Measurements from ENCODE around the gene CHRNE.
"Not testable (repeated sequence)": the region's sequence is repeated elsewhere in the genome, so short reads cannot be mapped to it uniquely, and the experiment has no call there.

CHRNE gene

DNA sequence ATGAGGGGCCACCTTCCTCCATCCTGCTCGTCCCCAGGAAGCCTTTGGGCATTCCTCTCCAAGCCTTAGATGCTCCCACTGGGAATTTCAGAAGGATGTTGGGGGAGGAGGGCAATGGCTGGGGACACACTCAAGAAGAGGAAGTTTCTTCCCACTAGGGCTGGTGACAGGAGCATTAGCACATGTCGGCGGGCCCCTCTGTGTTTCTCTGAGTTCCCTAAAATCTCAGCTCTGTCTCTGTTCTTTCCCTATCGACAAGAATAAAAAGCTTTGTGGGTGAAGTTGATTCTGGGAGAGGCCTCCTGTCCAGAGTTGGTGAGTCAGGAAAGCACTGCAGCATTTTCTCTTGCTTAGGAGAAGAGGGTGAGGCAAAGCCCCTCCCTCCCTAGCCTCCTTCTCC is 23.3 kb downstream of the CHRNE start:
- Histone ChIP-seq H3K9me3 (ENCODE audit: low read depth, low read length) (no peaks in the 10 kb centered on the region), H3K36me3 (ENCODE audit: insufficient read depth, low read length) (peaks cover 4% of the 10 kb centered on the region; the same call in 1 of the 2 replicates), H3K27ac (no peak overlapping the region), H3K4me3 (no peak overlapping the region), H3K9ac (ENCODE audit: insufficient read length) (no peak overlapping the region)
- TF ChIP-seq FOXP2 (optimal IDR thresholded peaks at IDR 0.05; ENCODE audit: control extremely low read depth, extremely low read length, insufficient read depth) = no peak
- TF ChIP-seq POLR2AphosphoS5 (IDR thresholded peaks at IDR 0.05; ENCODE audit: borderline replicate concordance, low read depth, low read length) = no peak
- no peak for TF ChIP-seq EZH2 (IDR thresholded peaks at IDR 0.05)
- no peak for DNase-seq (ENCODE audit: low read depth, low spot score)

DNA sequence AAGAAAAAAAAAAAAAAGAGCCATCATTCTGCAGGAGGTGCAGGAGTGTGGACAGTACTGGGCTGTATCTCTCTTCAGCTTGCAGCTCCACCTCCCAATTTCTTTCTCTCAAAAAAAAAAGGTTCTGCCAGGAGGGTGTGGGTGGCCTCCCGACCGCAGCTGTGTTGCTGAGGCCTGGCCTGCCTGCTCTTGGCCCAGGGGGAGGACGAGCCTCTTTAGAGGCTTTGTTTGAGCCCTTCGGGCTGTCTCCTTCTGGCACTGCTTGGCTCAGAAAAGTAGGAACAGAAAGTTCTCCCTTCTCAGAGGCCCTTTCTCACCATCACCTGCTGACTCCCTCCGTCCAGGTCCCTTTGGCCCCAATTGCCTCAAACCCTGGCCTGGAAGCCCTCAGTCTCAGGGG is 25.8 kb downstream of the CHRNE start:
- no peak overlapping the region for H3K4me3 ChIP-seq
- H3K9ac ChIP-seq (ENCODE audit: insufficient read length) = no peak overlapping the region
- H3K27ac ChIP-seq = no peak overlapping the region
- no peak for DNase-seq (ENCODE audit: low read depth, low spot score)
- H3K9me3 ChIP-seq (ENCODE audit: low read depth, low read length) = no peaks in the 10 kb centered on the region
- no peak for TF ChIP-seq FOXP2 (optimal IDR thresholded peaks at IDR 0.05; ENCODE audit: control extremely low read depth, extremely low read length, insufficient read depth)
- no peak for TF ChIP-seq POLR2AphosphoS5 (IDR thresholded peaks at IDR 0.05; ENCODE audit: borderline replicate concordance, low read depth, low read length)
- TF ChIP-seq EZH2 (IDR thresholded peaks at IDR 0.05) = no peak
- H3K36me3 ChIP-seq (ENCODE audit: insufficient read depth, low read length) = no peaks in the 10 kb centered on the region; the same call in 1 of the 2 replicates

- TF ChIP-seq FOXP2 (optimal IDR thresholded peaks at IDR 0.05; ENCODE audit: control extremely low read depth, extremely low read length, insufficient read depth) (no peak), EZH2 (IDR thresholded peaks at IDR 0.05) (no peak), POLR2AphosphoS5 (IDR thresholded peaks at IDR 0.05; ENCODE audit: borderline replicate concordance, low read depth, low read length) (no peak)
- Histone ChIP-seq H3K9me3 (ENCODE audit: low read depth, low read length) (no peaks in the 10 kb centered on the region), H3K27ac (no peak overlapping the region), H3K4me3 (no peak overlapping the region), H3K36me3 (ENCODE audit: insufficient read depth, low read length) (no peaks in the 10 kb centered on the region), H3K9ac (ENCODE audit: insufficient read length) (no peak overlapping the region)
- no peak for DNase-seq (ENCODE audit: low read depth, low spot score)
These were observed 30.1 kb downstream of the CHRNE start for GRCh38 chr17:4872786-4873185.

GRCh38 chr17:4870855-4871254 is 32.0 kb downstream of the CHRNE start:
- no peaks in the 10 kb centered on the region for H3K9me3 ChIP-seq (ENCODE audit: low read depth, low read length)
- no peak overlapping the region for H3K27ac ChIP-seq
- no peak for DNase-seq (ENCODE audit: low read depth, low spot score)
- TF ChIP-seq EZH2 (IDR thresholded peaks at IDR 0.05) (no peak), POLR2AphosphoS5 (IDR thresholded peaks at IDR 0.05; ENCODE audit: borderline replicate concordance, low read depth, low read length) (no peak), FOXP2 (optimal IDR thresholded peaks at IDR 0.05; ENCODE audit: control extremely low read depth, extremely low read length, insufficient read depth) (no peak)
- no peak overlapping the region for H3K9ac ChIP-seq (ENCODE audit: insufficient read length)
- no peaks in the 10 kb centered on the region for H3K36me3 ChIP-seq (ENCODE audit: insufficient read depth, low read length)
- no peak overlapping the region for H3K4me3 ChIP-seq

DNA sequence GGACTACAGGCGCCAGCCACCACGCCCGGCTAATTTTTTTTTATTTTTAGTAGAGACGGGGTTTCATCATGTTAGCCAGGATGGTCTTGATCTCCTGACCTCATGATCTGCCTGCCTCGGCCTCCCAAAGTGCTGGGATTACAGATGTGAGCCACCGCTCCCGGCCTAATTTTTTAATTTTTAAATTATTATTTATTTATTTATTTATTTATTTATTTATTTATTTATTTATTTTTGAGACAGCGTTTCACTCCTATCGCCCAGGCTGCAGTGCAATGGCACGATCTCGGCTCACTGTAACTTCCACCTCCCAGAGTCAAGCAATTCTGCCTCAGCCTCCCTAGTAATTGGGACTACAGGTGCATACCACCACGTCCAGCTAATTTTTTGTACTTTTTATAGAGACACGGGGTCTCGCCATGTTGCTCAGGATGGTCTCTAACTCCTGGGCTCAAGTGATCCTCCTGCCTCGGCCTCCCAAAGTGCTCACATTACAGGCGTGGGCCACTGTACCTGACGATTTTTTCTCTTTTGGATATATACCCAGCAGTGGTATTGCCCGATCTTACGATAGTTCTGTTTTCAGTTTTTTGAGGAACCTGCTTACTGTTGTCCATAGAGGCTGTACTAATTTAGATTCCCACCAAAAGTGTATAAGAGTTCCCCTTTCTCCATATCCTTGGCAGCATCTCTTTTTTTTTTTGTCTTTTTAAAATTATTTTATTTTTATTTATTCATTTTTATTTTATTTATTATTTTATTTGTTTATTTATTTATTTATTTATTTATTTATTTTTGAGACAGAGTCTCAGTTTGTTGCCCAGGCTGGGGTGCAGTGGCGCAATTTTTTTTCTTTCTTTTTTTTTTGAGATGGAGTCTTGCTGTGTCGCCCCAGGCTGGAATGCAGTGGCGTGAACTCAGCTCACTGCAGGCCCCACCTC is 33.6 kb downstream of the CHRNE start:
- not testable (repeated sequence) for H3K27ac ChIP-seq; H3K36me3 ChIP-seq (ENCODE audit: insufficient read depth, low read length); H3K9ac ChIP-seq (ENCODE audit: insufficient read length); H3K9me3 ChIP-seq (ENCODE audit: low read depth, low read length); DNase-seq (ENCODE audit: low read depth, low spot score); H3K4me3 ChIP-seq

DNA sequence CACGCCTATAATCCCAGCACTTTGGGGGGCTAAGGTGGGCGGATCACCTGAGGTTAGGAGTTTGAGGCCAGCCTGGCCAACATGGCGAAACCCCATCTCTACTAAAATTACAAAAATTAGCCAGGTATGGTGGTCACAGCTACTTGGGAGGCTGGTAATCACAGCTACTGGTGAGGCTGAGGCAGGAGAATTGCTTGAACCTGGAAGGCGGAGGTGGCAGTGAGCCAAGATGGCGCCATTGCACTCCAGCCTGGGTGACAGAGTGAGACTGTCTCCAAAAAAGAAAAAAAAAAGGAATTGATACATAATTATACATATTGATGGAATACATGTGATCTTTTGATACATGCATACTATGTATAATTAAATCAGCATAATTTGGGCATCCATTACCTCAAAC is 35.4 kb downstream of the CHRNE start:
- not testable (repeated sequence) for H3K27ac ChIP-seq; DNase-seq (ENCODE audit: low read depth, low spot score); H3K36me3 ChIP-seq (ENCODE audit: insufficient read depth, low read length); H3K9ac ChIP-seq (ENCODE audit: insufficient read length); H3K4me3 ChIP-seq; H3K9me3 ChIP-seq (ENCODE audit: low read depth, low read length)

DNA sequence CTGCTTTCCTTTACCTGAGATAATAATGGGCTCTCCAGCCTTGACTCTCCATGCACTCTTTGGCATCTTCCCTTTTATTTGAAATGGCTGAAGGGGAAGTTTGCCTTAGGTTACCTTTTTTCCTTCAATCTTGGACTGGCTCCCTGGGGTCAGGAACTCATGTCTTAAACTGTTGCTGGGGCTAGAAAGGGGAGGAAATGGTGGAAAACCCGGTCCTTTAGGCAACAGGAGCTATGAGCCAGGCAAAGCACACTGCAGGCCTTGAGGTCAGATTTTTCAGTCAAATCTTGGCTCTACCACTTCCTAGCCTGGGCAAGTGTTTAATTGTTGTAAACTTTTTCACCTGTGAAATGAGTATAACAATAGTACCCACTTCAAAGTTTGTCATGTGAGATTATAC is 39.6 kb downstream of the CHRNE start:
- DNase-seq (ENCODE audit: low read depth, low spot score) = no peak
- Histone ChIP-seq H3K36me3 (ENCODE audit: insufficient read depth, low read length) (peaks cover 3% of the 10 kb centered on the region; the same call in 1 of the 2 replicates), H3K9me3 (ENCODE audit: low read depth, low read length) (no peaks in the 10 kb centered on the region), H3K9ac (ENCODE audit: insufficient read length) (no peak overlapping the region), H3K4me3 (no peak overlapping the region), H3K27ac (no peak overlapping the region)
- TF ChIP-seq FOXP2 (optimal IDR thresholded peaks at IDR 0.05; ENCODE audit: control extremely low read depth, extremely low read length, insufficient read depth) (no peak), EZH2 (IDR thresholded peaks at IDR 0.05) (no peak), POLR2AphosphoS5 (IDR thresholded peaks at IDR 0.05; ENCODE audit: borderline replicate concordance, low read depth, low read length) (no peak)

GRCh38 chr17:4862720-4863119 is 40.2 kb downstream of the CHRNE start:
- TF ChIP-seq FOXP2 (optimal IDR thresholded peaks at IDR 0.05; ENCODE audit: control extremely low read depth, extremely low read length, insufficient read depth) (no peak), EZH2 (IDR thresholded peaks at IDR 0.05) (no peak), POLR2AphosphoS5 (IDR thresholded peaks at IDR 0.05; ENCODE audit: borderline replicate concordance, low read depth, low read length) (no peak)
- Histone ChIP-seq H3K4me3 (no peak overlapping the region), H3K9me3 (ENCODE audit: low read depth, low read length) (no peaks in the 10 kb centered on the region), H3K9ac (ENCODE audit: insufficient read length) (no peak overlapping the region), H3K36me3 (ENCODE audit: insufficient read depth, low read length) (peaks cover 3% of the 10 kb centered on the region; the same call in 1 of the 2 replicates), H3K27ac (no peak overlapping the region)
- no peak for DNase-seq (ENCODE audit: low read depth, low spot score)

- no peak for DNase-seq (ENCODE audit: low read depth, low spot score)
- no peak overlapping the region for H3K27ac ChIP-seq
These were observed 41.8 kb downstream of the CHRNE start for GRCh38 chr17:4861052-4861451.

More at GRCh38 chr17:4861052-4861451, 41.8 kb downstream of the CHRNE start:
- Histone ChIP-seq H3K9me3 (ENCODE audit: low read depth, low read length) (no peaks in the 10 kb centered on the region), H3K9ac (ENCODE audit: insufficient read length) (no peak overlapping the region), H3K36me3 (ENCODE audit: insufficient read depth, low read length) (peaks cover 3% of the 10 kb centered on the region; the same call in 1 of the 2 replicates), H3K4me3 (no peak overlapping the region)
- TF ChIP-seq POLR2AphosphoS5 (IDR thresholded peaks at IDR 0.05; ENCODE audit: borderline replicate concordance, low read depth, low read length) (no peak), FOXP2 (optimal IDR thresholded peaks at IDR 0.05; ENCODE audit: control extremely low read depth, extremely low read length, insufficient read depth) (no peak), EZH2 (IDR thresholded peaks at IDR 0.05) (no peak)
